SK-N-SH (cell line): ENCODE data around the gene PTAR1. TPM values are rescaled to one million over a fixed set of nuclear protein-coding genes. Genes with fewer than 3 reads are reported as not detected.

Source experiments
- CTCF ChIA-PET: fragments of 300-600, 350-600 bp; formaldehyde crosslinking; extraction: SDS; loops from one replicate; lab custom pipeline; 2021; lab: Yijun Ruan, JAX
- POLR2A ChIA-PET: fragments of 350-600 bp; sonication (Branson Sonifier 250); formaldehyde crosslinking; extraction: SDS; loops from one replicate; lab custom pipeline; 2020; ENCODE audit warnings: antibody characterized with exemption, inconsistent platforms; lab: Yijun Ruan, JAX
- DNase-seq: peaks from one replicate; pipeline ENCODE4 v3.0.0; 2012
- H2AFZ ChIP-seq: fragments of 200-600 bp; sonication (generic); 2 replicates; pipeline ENCODE4 v1.8.1; 2016; ENCODE audit warnings: antibody characterized with exemption, mild to moderate bottlenecking, low read depth
- H3F3A ChIP-seq: fragments of 200-600 bp; sonication (generic); replicated peaks from 2 replicates; pipeline ENCODE3; 2016; ENCODE audit warnings: antibody characterized with exemption, mild to moderate bottlenecking; ENCODE audit not compliant: insufficient read depth
- H3K27ac ChIP-seq, 2 experiments: fragments of 200-500 bp in 1 of 2; fragments of 200-600 bp in 1 of 2; sonication (Bioruptor generic) in 1 of 2; sonication (generic), shearing (Covaris generic) in 1 of 2; 2 replicates each; pipeline versions ENCODE4 v1.5.1 to v1.6.1; 2014 to 2016; ENCODE audit warnings: low read depth in 2 of 2, inconsistent platforms in 1 of 2, low read length in 1 of 2, mild to moderate bottlenecking in 1 of 2, mixed read lengths in 1 of 2
- H3K27me3 ChIP-seq: fragments of 200-600 bp; sonication (generic), shearing (Covaris generic); 2 replicates; pipeline ENCODE4 v1.6.1; 2016; ENCODE audit warnings: mixed run types; ENCODE audit not compliant: insufficient read depth
- H3K36me3 ChIP-seq, 2 experiments: fragments of 200-500 bp in 1 of 2; fragments of 200-600 bp in 1 of 2; sonication (Bioruptor generic) in 1 of 2; sonication (generic) in 1 of 2; replicated peaks in 1 of 2; 2 replicates each; pipeline versions ENCODE3 to v1.5.1; 2014 to 2016; ENCODE audit warnings: low read length in 1 of 2, mild to moderate bottlenecking in 1 of 2; ENCODE audit not compliant: insufficient read depth in 2 of 2, control insufficient read depth in 1 of 2
- H3K4me1 ChIP-seq, 2 experiments: fragments of 200-500 bp in 1 of 2; fragments of 200-600 bp in 1 of 2; sonication (Bioruptor generic) in 1 of 2; sonication (generic), shearing (Covaris generic) in 1 of 2; 2 replicates each; pipeline versions ENCODE4 v1.5.1 to v1.6.1; 2014 to 2016; ENCODE audit warnings: low read depth in 1 of 2, low read length in 1 of 2, mixed run types in 1 of 2; ENCODE audit not compliant: insufficient read depth in 2 of 2, control insufficient read depth in 1 of 2
- H3K4me2 ChIP-seq: fragments of 200-600 bp; sonication (generic), shearing (Covaris generic); 2 replicates; pipeline ENCODE4 v1.6.1; 2017; ENCODE audit warnings: mixed run types
- H3K4me3 ChIP-seq, 2 experiments: fragments of 200-500 bp in 1 of 2; fragments of 200-600 bp in 1 of 2; sonication (Bioruptor generic) in 1 of 2; sonication (generic), shearing (Covaris generic) in 1 of 2; 2 replicates each; pipeline versions ENCODE4 v1.5.1 to v1.8.1; 2014 to 2016; ENCODE audit warnings: low read depth in 2 of 2, inconsistent platforms in 1 of 2, low read length in 1 of 2, mild to moderate bottlenecking in 1 of 2, mixed read lengths in 1 of 2, moderate library complexity in 1 of 2
- H3K79me2 ChIP-seq: fragments of 200-600 bp; sonication (generic); 2 replicates; pipeline ENCODE4 v1.8.1; 2017; ENCODE audit warnings: mild to moderate bottlenecking; ENCODE audit not compliant: insufficient read depth
- H3K9ac ChIP-seq: fragments of 200-600 bp; sonication (generic); 2 replicates; pipeline ENCODE4 v1.6.1; 2017; ENCODE audit warnings: mixed run types
- H3K9me2 ChIP-seq: fragments of 200-600 bp; sonication (generic); 2 replicates; pipeline ENCODE4 v1.6.1; 2017; ENCODE audit warnings: mixed run types
- H3K9me3 ChIP-seq: fragments of 200-600 bp; sonication (generic); 2 replicates; pipeline ENCODE4 v1.6.1; 2017; ENCODE audit warnings: mixed run types, mild to moderate bottlenecking, moderate library complexity
- H4K20me1 ChIP-seq: fragments of 200-600 bp; sonication (generic); 2 replicates; pipeline ENCODE4 v1.6.1; 2017; ENCODE audit warnings: mild to moderate bottlenecking, mixed run types; ENCODE audit not compliant: insufficient read depth
- CHD2 ChIP-seq: fragments of 150-350 bp; IDR thresholded peaks from 2 replicates; pipeline ENCODE4 v1.6.1; 2018; ENCODE audit warnings: low read length; ENCODE audit not compliant: partially characterized antibody
- EP300 ChIP-seq, 2 experiments: IDR thresholded peaks; 2 replicates each; pipeline versions ENCODE4 v1.4.0 to v1.6.1; 2012; ENCODE audit warnings: borderline replicate concordance in 1 of 2, low read depth in 1 of 2, low read length in 1 of 2
- FOXM1 ChIP-seq: IDR thresholded peaks from 2 replicates; pipeline ENCODE4 v1.4.0; 2012; ENCODE audit warnings: low read depth, mild to moderate bottlenecking
- JUND ChIP-seq: IDR thresholded peaks from 2 replicates; pipeline ENCODE4 v1.4.0; 2012
- MEF2A ChIP-seq: IDR thresholded peaks from 2 replicates; pipeline ENCODE4 v1.4.0; 2012; ENCODE audit warnings: low read depth, borderline replicate concordance
- NRF1 ChIP-seq: IDR thresholded peaks from 2 replicates; pipeline ENCODE4 v1.6.1; 2012; ENCODE audit warnings: low read depth, mild to moderate bottlenecking, low read length
- POLR2AphosphoS5 ChIP-seq: IDR thresholded peaks from 2 replicates; pipeline ENCODE4 v1.6.1; 2012; ENCODE audit warnings: low read depth, low read length
- RAD21 ChIP-seq: IDR thresholded peaks from 2 replicates; pipeline ENCODE4 v1.6.1; 2012; ENCODE audit warnings: mild to moderate bottlenecking, low read length
- RXRA ChIP-seq: IDR thresholded peaks from 2 replicates; pipeline ENCODE4 v1.4.0; 2012; ENCODE audit warnings: low read depth, mild to moderate bottlenecking, borderline replicate concordance
- SMC3 ChIP-seq: IDR thresholded peaks from 2 replicates; pipeline ENCODE4 v1.6.1; 2012; ENCODE audit warnings: low read depth, low read length, improper control_type of control experiment
- TAF1 ChIP-seq: IDR thresholded peaks from 2 replicates; pipeline ENCODE4 v1.6.1; 2012; ENCODE audit warnings: low read depth, mild to moderate bottlenecking, low read length, moderate library complexity, borderline replicate concordance
- TCF12 ChIP-seq: IDR thresholded peaks from 2 replicates; pipeline ENCODE4 v1.4.0; 2012
- USF1 ChIP-seq: IDR thresholded peaks from 2 replicates; pipeline ENCODE4 v1.4.0; 2012; ENCODE audit warnings: low read depth, borderline replicate concordance
- YY1 ChIP-seq: IDR thresholded peaks from 2 replicates; pipeline ENCODE4 v1.4.0; 2012; ENCODE audit warnings: low read depth, mild to moderate bottlenecking
- WGBS: methylation state at CpG from one replicate; pipeline ENCODE4 v1.1.6; 2017; ENCODE audit warnings: low lambda C conversion rate; 5-methylcytosine and 5-hydroxymethylcytosine counted together
- polyA plus RNA-seq, 3 experiments: library from polyadenylated mRNA; depleted of rRNA; stranded (reverse); fragments of >200 nt; gene quantifications; 2 replicates each; pipeline ENCODE4 v1.2.3, GENCODE V29; 2012
- TF ChIP-seq, protein P1 (sequence below): IDR thresholded peaks from 2 replicates; pipeline ENCODE4 v1.6.1; 2012; ENCODE audit warnings: mild to moderate bottlenecking, low read depth, low read length, moderate library complexity
- TF ChIP-seq, protein P2 (sequence below): IDR thresholded peaks from 2 replicates; pipeline ENCODE4; 2012
- TF ChIP-seq, protein P3 (sequence below): fragments of 150-350 bp; IDR thresholded peaks from 2 replicates; pipeline ENCODE4 v1.6.1; 2017; ENCODE audit warnings: antibody characterized with exemption, low read length, low read depth, borderline replicate concordance

Gene PTAR1
- polyA plus RNA-seq, 1 of the 3 experiments (the other 2 are of a cell fraction), result 4.7 TPM

DNA sequence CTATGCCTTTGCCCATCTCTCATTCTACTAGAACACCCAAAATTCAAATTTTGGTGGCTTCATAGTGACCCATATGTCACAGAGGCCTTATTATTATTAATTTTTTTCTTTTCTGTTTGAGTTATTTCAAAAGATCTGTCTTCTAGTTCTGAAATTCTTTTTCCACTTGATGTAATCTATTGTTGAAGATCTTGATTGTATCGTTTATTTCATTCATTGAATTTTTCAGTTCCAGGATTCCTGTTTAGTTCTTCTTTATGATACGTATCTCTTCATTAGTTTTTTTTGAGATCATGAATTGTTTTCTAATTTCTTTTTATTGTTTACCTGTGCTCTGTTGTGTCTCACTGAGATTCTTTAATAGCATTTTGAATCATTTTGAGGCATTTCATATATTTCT, 63.0 kb downstream of the PTAR1 start:
- Histone ChIP-seq H3K9me2 (no peaks in the 10 kb centered on the region), H3K27ac (no peak overlapping the region), H3K4me2 (no peak overlapping the region), H3K79me2 (no peaks in the 10 kb centered on the region), H3K4me1 (no peaks in the 10 kb centered on the region), H2AFZ (no peak overlapping the region), H4K20me1 (no peaks in the 10 kb centered on the region), H3K4me3 (no peak overlapping the region), H3K27me3 (no peaks in the 10 kb centered on the region), H3K9me3 (peaks cover 29% of the 10 kb centered on the region), H3K36me3 (no peaks in the 10 kb centered on the region), H3K9ac (no peak overlapping the region), H3F3A (no peaks in the 10 kb centered on the region)
- ChIA-PET CTCF (no interaction called here), POLR2A (no interaction called here)
- no peak for TF ChIP-seq EP300 (IDR thresholded peaks at IDR 0.05; ENCODE audit: borderline replicate concordance in 1 of 2, low read depth in 1 of 2, low read length in 1 of 2)
- TF ChIP-seq NRF1, result no peak
- TF ChIP-seq, protein P1, sequence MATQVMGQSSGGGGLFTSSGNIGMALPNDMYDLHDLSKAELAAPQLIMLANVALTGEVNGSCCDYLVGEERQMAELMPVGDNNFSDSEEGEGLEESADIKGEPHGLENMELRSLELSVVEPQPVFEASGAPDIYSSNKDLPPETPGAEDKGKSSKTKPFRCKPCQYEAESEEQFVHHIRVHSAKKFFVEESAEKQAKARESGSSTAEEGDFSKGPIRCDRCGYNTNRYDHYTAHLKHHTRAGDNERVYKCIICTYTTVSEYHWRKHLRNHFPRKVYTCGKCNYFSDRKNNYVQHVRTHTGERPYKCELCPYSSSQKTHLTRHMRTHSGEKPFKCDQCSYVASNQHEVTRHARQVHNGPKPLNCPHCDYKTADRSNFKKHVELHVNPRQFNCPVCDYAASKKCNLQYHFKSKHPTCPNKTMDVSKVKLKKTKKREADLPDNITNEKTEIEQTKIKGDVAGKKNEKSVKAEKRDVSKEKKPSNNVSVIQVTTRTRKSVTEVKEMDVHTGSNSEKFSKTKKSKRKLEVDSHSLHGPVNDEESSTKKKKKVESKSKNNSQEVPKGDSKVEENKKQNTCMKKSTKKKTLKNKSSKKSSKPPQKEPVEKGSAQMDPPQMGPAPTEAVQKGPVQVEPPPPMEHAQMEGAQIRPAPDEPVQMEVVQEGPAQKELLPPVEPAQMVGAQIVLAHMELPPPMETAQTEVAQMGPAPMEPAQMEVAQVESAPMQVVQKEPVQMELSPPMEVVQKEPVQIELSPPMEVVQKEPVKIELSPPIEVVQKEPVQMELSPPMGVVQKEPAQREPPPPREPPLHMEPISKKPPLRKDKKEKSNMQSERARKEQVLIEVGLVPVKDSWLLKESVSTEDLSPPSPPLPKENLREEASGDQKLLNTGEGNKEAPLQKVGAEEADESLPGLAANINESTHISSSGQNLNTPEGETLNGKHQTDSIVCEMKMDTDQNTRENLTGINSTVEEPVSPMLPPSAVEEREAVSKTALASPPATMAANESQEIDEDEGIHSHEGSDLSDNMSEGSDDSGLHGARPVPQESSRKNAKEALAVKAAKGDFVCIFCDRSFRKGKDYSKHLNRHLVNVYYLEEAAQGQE, result no peak
- TF ChIP-seq RAD21, result no peak
- TF ChIP-seq MEF2A, result no peak
- TF ChIP-seq USF1, result no peak
- no peak for TF ChIP-seq JUND
- TF ChIP-seq TCF12, result no peak
- TF ChIP-seq, protein P2, sequence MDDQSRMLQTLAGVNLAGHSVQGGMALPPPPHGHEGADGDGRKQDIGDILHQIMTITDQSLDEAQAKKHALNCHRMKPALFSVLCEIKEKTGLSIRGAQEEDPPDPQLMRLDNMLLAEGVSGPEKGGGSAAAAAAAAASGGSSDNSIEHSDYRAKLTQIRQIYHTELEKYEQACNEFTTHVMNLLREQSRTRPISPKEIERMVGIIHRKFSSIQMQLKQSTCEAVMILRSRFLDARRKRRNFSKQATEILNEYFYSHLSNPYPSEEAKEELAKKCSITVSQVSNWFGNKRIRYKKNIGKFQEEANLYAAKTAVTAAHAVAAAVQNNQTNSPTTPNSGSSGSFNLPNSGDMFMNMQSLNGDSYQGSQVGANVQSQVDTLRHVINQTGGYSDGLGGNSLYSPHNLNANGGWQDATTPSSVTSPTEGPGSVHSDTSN, result no peak
- no peak for TF ChIP-seq CHD2
- no peak for DNase-seq
- WGBS, result 66% methylated on average over 2 of the region's 2 CpGs

DNA sequence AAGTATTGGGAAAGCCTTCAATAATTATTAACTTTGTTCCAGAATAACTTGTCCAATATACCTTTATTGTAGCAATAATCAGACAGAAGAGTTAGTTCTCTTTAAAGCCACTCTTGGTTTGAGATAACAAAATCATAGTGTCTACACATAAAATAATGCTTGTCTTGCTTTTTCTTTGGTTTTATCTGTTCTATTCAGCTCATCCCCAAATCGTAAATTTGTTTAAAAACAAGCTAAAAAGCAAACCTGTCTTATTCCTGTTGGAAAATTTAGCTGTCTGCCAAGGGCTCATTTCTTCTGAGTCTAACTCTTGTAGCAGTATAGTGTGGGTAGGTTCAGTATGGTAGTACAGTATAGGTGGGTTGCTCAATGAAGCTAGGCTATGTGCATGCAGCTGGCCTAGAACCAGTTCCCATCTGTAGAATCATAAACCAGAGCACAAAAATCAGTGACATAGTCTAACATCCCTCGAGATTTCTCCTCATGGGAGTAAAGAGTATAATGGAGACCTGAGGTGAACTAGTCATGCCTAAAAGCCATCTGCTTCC, 69.7 kb downstream of the PTAR1 start:
- Histone ChIP-seq H3K4me1 (no peaks in the 10 kb centered on the region), H3K9me3 (peaks cover 5% of the 10 kb centered on the region; the same call in 1 of the 2 replicates), H3K9ac (no peak overlapping the region), H3K36me3 (no peaks in the 10 kb centered on the region), H4K20me1 (no peaks in the 10 kb centered on the region), H3F3A (no peaks in the 10 kb centered on the region), H3K4me2 (no peak overlapping the region), H3K27me3 (no peaks in the 10 kb centered on the region), H3K27ac (no peak overlapping the region), H3K9me2 (no peaks in the 10 kb centered on the region; the same call in 1 of the 2 replicates), H3K4me3 (no peak overlapping the region), H2AFZ (no peak overlapping the region), H3K79me2 (no peaks in the 10 kb centered on the region)
- DNase-seq, result no peak
- CTCF ChIA-PET, result interaction anchor here (1.8 kb wide), 1 partner anchor 17 kb away, joined by 10 read pairs; no protein-coding TSS in a partner anchor
- WGBS, result 48% methylated on average over 2 of the region's 2 CpGs
- POLR2A ChIA-PET, result no interaction called here
- TF ChIP-seq NRF1 (no peak), USF1 (no peak), FOXM1 (no peak), YY1 (no peak), SMC3 (no peak), RXRA (no peak), POLR2AphosphoS5 (no peak), TCF12 (no peak), TAF1 (no peak)
- TF ChIP-seq, protein P3, sequence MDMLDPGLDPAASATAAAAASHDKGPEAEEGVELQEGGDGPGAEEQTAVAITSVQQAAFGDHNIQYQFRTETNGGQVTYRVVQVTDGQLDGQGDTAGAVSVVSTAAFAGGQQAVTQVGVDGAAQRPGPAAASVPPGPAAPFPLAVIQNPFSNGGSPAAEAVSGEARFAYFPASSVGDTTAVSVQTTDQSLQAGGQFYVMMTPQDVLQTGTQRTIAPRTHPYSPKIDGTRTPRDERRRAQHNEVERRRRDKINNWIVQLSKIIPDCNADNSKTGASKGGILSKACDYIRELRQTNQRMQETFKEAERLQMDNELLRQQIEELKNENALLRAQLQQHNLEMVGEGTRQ, result no peak
- TF ChIP-seq, protein P2, result no peak
